Liver (tissue), 9 donors: Measurements from ENCODE around the gene GRAMD1A. TPM values are rescaled to one million over a fixed set of nuclear protein-coding genes. Genes with fewer than 3 reads are reported as not detected.

Experiments used
- DNase-seq: peaks from one replicate; pipeline ENCODE4 v3.0.0-alpha.2; 2017; ENCODE audit warnings: low spot score
- H3K27ac ChIP-seq, 2 donors: one replicate each; pipeline ENCODE4 v1.7.0; 2013; ENCODE audit warnings: inconsistent platforms in 2 of 2, low read length in 2 of 2, control low read depth in 1 of 2, low read depth in 1 of 2, mild to moderate bottlenecking in 1 of 2
- H3K27me3 ChIP-seq, 4 donors: one replicate each; pipeline versions ENCODE4 v1.6.1 to v1.7.0; 2013; ENCODE audit warnings: low read length in 3 of 4, inconsistent platforms in 1 of 4, mild to moderate bottlenecking in 1 of 4, moderate library complexity in 1 of 4; ENCODE audit not compliant: control insufficient read depth in 4 of 4, insufficient read depth in 4 of 4
- H3K36me3 ChIP-seq, 4 donors: one replicate each; pipeline versions ENCODE4 v1.6.1 to v1.7.0; 2013; ENCODE audit warnings: low read length in 3 of 4, mild to moderate bottlenecking in 3 of 4, low read depth in 1 of 4, moderate library complexity in 1 of 4; ENCODE audit not compliant: control insufficient read depth in 4 of 4, insufficient read depth in 3 of 4
- H3K4me1 ChIP-seq, 4 donors: one replicate each; pipeline versions ENCODE4 v1.6.1 to v1.7.0; 2013; ENCODE audit warnings: low read length in 3 of 4, mild to moderate bottlenecking in 3 of 4, moderate library complexity in 1 of 4; ENCODE audit not compliant: control insufficient read depth in 4 of 4, insufficient read depth in 4 of 4
- H3K4me3 ChIP-seq, 3 donors: one replicate each; pipeline versions ENCODE4 v1.6.1 to v1.7.0; 2013; ENCODE audit warnings: low read length in 3 of 3, control low read depth in 1 of 3, low read depth in 1 of 3, mild to moderate bottlenecking in 1 of 3
- H3K9ac ChIP-seq, 2 donors: one replicate each; pipeline ENCODE4 v1.7.0; 2013; ENCODE audit warnings: low read length in 2 of 2, mild to moderate bottlenecking in 2 of 2, moderate library complexity in 2 of 2, control low read depth in 1 of 2, low read depth in 1 of 2
- H3K9me3 ChIP-seq, 4 donors: one replicate each; pipeline versions ENCODE4 v1.6.1 to v1.7.0; 2013; ENCODE audit warnings: low read length in 3 of 4; ENCODE audit not compliant: control insufficient read depth in 4 of 4
- EGR1 ChIP-seq, 2 donors: IDR thresholded peaks; 2 replicates each; pipeline ENCODE4 v1.6.1; 2016 to 2018; ENCODE audit warnings: antibody characterized with exemption in 2 of 2, low read depth in 2 of 2
- FOXA1 ChIP-seq: IDR thresholded peaks from 2 replicates; pipeline ENCODE4 v1.6.1; 2016; ENCODE audit warnings: antibody characterized with exemption
- FOXA2 ChIP-seq: IDR thresholded peaks from 2 replicates; pipeline ENCODE4 v1.6.1; 2016; ENCODE audit warnings: antibody characterized with exemption
- GABPA ChIP-seq, 2 donors: IDR thresholded peaks in 1 of 2; conservative IDR thresholded peaks in 1 of 2; 2 replicates each; pipeline ENCODE4 v1.6.1; 2016; ENCODE audit warnings: antibody characterized with exemption in 2 of 2, mild to moderate bottlenecking in 1 of 2, moderate library complexity in 1 of 2
- HNF4A ChIP-seq, 2 donors: conservative IDR thresholded peaks; 2 replicates each; pipeline ENCODE4 v1.6.1; 2016; ENCODE audit warnings: antibody characterized with exemption in 2 of 2, mild to moderate bottlenecking in 2 of 2
- HNF4G ChIP-seq: IDR thresholded peaks from 2 replicates; pipeline ENCODE4 v1.6.1; 2016; ENCODE audit warnings: antibody characterized with exemption
- JUND ChIP-seq, 2 donors: IDR thresholded peaks; 2 replicates each; pipeline ENCODE4 v1.6.1; 2016; ENCODE audit warnings: antibody characterized with exemption in 2 of 2
- NR2F2 ChIP-seq: IDR thresholded peaks from 2 replicates; pipeline ENCODE4 v1.6.1; 2016; ENCODE audit warnings: antibody characterized with exemption
- RAD21 ChIP-seq, 2 donors: IDR thresholded peaks; 2 replicates each; pipeline ENCODE4 v1.6.1; 2016; ENCODE audit warnings: antibody characterized with exemption in 2 of 2, mild to moderate bottlenecking in 2 of 2
- RXRA ChIP-seq, 2 donors: IDR thresholded peaks; 2 replicates each; pipeline ENCODE4 v1.6.1; 2017 to 2018; ENCODE audit warnings: antibody characterized with exemption in 2 of 2, mild to moderate bottlenecking in 1 of 2
- SP1 ChIP-seq: IDR thresholded peaks from 2 replicates; pipeline ENCODE4 v1.6.1; 2018; ENCODE audit warnings: antibody characterized with exemption, mild to moderate bottlenecking
- TAF1 ChIP-seq: conservative IDR thresholded peaks from 2 replicates; pipeline ENCODE4 v1.6.1; 2016; ENCODE audit warnings: antibody characterized with exemption, mild to moderate bottlenecking
- YY1 ChIP-seq: IDR thresholded peaks from 2 replicates; pipeline ENCODE4 v1.6.1; 2016; ENCODE audit warnings: antibody characterized with exemption, mild to moderate bottlenecking
- WGBS: extraction: QIAGEN DNeasy Blood & Tissue Kit; methylation state at CpG from one replicate; pipeline ENCODE4 v1.1.7; 2013; 5-methylcytosine and 5-hydroxymethylcytosine counted together
- polyA plus RNA-seq, 2 donors: library from polyadenylated mRNA; stranded (reverse) in 1 of 2; unstranded in 1 of 2; fragments of 200-250 nt in 1 of 2; fragments of >200 nt in 1 of 2; fragmentation: Nextera tagmentation in 1 of 2; extraction: Ambion mirVana in 1 of 2; gene quantifications; one replicate each; pipeline versions ENCODE4 v1.2.1 to v1.2.3, GENCODE V29; 2013 to 2015
- total RNA-seq, 2 donors: library from RNA; depleted of rRNA; stranded (reverse); fragments of >200 nt; gene quantifications; one replicate each; pipeline ENCODE4 v1.2.3, GENCODE V29; 2014
- TF ChIP-seq, protein P1 (sequence below): IDR thresholded peaks from 2 replicates; pipeline ENCODE4 v1.6.1; 2016; ENCODE audit warnings: antibody characterized with exemption, mild to moderate bottlenecking
- TF ChIP-seq, protein P2 (sequence below): IDR thresholded peaks from 2 replicates; pipeline ENCODE4 v1.6.1; 2016; ENCODE audit warnings: antibody characterized with exemption
- TF ChIP-seq, protein P3 (sequence below): fragments of 150-350 bp; IDR thresholded peaks from 2 replicates; pipeline ENCODE4 v1.5.1; 2017; ENCODE audit warnings: improper control_type of control experiment, low read depth, low read length; ENCODE audit not compliant: missing input control
- TF ChIP-seq, protein P4 (sequence below): IDR thresholded peaks from 2 replicates; pipeline ENCODE4 v1.6.1; 2016; ENCODE audit warnings: antibody characterized with exemption
- TF ChIP-seq, protein P5 (sequence below): IDR thresholded peaks from 2 replicates; pipeline ENCODE4 v1.6.1; 2016; ENCODE audit warnings: antibody characterized with exemption
- donor health status: healthy.
- donor health status: healthy.
- donor health status: healthy.
- donor health status: healthy.
- donor health status: healthy.

Gene GRAMD1A
- total and polyA plus RNA-seq, 4 donors, result 8.6 to 14.1 (median 11.2) TPM

DNA sequence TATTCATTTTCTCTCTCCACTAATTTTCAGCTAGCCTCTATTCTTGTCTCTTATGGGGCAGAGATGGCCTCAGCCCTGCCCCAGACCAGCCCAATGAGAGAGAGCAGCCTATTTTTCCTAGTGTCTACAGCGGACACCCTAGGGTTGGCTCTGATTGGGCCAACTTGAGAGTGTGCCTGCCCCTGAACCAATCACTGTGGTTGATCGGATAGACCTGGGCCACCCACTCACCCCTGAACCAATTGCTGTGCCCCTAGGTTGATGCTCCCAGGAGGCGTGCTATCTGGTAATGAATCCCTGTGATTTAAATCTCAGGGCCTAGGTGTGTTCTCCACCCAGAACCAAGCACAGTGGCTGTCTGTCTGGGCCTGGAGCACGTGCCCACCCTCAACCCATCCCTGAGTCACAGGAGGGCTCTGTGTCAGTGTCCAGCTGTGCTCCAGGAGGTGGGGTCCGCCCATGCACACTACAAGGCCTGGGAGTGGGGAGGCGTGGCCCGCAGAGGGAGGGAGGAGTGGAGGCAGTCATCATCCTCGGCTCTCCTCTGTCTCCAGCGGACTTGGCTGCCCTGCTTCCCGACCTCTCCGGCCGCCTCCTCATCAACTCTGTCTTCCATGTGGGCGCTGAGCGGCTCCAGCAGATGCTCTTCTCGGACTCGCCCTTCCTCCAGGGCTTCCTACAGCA is 15.3 kb downstream of the GRAMD1A start:
- H3K9me3 ChIP-seq, result no peaks in the 10 kb centered on the region
- no peak for DNase-seq
- 92% methylated on average over 16 of the region's 16 CpGs for WGBS
- peaks cover 2 to 8% (median 5%) of the 10 kb centered on the region in 4 donors for H3K36me3 ChIP-seq
- TF ChIP-seq EGR1 (IDR thresholded peaks at IDR 0.05; ENCODE audit: low read depth in 2 of 2), result no peak
- TF ChIP-seq, protein P1, sequence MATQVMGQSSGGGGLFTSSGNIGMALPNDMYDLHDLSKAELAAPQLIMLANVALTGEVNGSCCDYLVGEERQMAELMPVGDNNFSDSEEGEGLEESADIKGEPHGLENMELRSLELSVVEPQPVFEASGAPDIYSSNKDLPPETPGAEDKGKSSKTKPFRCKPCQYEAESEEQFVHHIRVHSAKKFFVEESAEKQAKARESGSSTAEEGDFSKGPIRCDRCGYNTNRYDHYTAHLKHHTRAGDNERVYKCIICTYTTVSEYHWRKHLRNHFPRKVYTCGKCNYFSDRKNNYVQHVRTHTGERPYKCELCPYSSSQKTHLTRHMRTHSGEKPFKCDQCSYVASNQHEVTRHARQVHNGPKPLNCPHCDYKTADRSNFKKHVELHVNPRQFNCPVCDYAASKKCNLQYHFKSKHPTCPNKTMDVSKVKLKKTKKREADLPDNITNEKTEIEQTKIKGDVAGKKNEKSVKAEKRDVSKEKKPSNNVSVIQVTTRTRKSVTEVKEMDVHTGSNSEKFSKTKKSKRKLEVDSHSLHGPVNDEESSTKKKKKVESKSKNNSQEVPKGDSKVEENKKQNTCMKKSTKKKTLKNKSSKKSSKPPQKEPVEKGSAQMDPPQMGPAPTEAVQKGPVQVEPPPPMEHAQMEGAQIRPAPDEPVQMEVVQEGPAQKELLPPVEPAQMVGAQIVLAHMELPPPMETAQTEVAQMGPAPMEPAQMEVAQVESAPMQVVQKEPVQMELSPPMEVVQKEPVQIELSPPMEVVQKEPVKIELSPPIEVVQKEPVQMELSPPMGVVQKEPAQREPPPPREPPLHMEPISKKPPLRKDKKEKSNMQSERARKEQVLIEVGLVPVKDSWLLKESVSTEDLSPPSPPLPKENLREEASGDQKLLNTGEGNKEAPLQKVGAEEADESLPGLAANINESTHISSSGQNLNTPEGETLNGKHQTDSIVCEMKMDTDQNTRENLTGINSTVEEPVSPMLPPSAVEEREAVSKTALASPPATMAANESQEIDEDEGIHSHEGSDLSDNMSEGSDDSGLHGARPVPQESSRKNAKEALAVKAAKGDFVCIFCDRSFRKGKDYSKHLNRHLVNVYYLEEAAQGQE, result no peak
- no peak for TF ChIP-seq HNF4A (conservative IDR thresholded peaks at IDR 0.05)
- TF ChIP-seq, protein P2, sequence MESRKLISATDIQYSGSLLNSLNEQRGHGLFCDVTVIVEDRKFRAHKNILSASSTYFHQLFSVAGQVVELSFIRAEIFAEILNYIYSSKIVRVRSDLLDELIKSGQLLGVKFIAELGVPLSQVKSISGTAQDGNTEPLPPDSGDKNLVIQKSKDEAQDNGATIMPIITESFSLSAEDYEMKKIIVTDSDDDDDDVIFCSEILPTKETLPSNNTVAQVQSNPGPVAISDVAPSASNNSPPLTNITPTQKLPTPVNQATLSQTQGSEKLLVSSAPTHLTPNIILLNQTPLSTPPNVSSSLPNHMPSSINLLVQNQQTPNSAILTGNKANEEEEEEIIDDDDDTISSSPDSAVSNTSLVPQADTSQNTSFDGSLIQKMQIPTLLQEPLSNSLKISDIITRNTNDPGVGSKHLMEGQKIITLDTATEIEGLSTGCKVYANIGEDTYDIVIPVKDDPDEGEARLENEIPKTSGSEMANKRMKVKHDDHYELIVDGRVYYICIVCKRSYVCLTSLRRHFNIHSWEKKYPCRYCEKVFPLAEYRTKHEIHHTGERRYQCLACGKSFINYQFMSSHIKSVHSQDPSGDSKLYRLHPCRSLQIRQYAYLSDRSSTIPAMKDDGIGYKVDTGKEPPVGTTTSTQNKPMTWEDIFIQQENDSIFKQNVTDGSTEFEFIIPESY, result no peak
- TF ChIP-seq FOXA1, result no peak
- no peak for TF ChIP-seq RXRA (IDR thresholded peaks at IDR 0.05)
- no peak for TF ChIP-seq NR2F2
- no peak for TF ChIP-seq JUND (IDR thresholded peaks at IDR 0.05)
- no peak for TF ChIP-seq GABPA (IDR thresholded peaks at IDR 0.05 in 1 of 2, conservative IDR thresholded peaks at IDR 0.05 in 1 of 2)
- no peak for TF ChIP-seq FOXA2
- TF ChIP-seq TAF1, result no peak
- TF ChIP-seq YY1, result no peak
- TF ChIP-seq, protein P3, sequence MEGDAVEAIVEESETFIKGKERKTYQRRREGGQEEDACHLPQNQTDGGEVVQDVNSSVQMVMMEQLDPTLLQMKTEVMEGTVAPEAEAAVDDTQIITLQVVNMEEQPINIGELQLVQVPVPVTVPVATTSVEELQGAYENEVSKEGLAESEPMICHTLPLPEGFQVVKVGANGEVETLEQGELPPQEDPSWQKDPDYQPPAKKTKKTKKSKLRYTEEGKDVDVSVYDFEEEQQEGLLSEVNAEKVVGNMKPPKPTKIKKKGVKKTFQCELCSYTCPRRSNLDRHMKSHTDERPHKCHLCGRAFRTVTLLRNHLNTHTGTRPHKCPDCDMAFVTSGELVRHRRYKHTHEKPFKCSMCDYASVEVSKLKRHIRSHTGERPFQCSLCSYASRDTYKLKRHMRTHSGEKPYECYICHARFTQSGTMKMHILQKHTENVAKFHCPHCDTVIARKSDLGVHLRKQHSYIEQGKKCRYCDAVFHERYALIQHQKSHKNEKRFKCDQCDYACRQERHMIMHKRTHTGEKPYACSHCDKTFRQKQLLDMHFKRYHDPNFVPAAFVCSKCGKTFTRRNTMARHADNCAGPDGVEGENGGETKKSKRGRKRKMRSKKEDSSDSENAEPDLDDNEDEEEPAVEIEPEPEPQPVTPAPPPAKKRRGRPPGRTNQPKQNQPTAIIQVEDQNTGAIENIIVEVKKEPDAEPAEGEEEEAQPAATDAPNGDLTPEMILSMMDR, result no peak
- TF ChIP-seq, protein P4, sequence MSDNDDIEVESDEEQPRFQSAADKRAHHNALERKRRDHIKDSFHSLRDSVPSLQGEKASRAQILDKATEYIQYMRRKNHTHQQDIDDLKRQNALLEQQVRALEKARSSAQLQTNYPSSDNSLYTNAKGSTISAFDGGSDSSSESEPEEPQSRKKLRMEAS, result no peak
- TF ChIP-seq HNF4G, result no peak
- TF ChIP-seq, protein P5, sequence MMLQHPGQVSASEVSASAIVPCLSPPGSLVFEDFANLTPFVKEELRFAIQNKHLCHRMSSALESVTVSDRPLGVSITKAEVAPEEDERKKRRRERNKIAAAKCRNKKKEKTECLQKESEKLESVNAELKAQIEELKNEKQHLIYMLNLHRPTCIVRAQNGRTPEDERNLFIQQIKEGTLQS, result no peak
- TF ChIP-seq RAD21 (IDR thresholded peaks at IDR 0.05), result no peak
- no peak for TF ChIP-seq SP1
- H3K27me3 ChIP-seq, result no peaks in the 10 kb centered on the region
- no peak overlapping the region for H3K4me3 ChIP-seq
- H3K4me1 ChIP-seq, result peaks cover 0 to 14% (median 7%) of the 10 kb centered on the region in 4 donors
- H3K9ac ChIP-seq, result no peak overlapping the region
- no peak overlapping the region for H3K27ac ChIP-seq
